HG03095 (cell line): ENCODE results near the gene SRF.
"Not testable (repeated sequence)": the region's sequence is repeated elsewhere in the genome, so short reads cannot be mapped to it uniquely, and the experiment has no call there.

ENCODE experiments used
- ATAC-seq: cut with Tn5 transposase; IDR thresholded peaks from one replicate; pipeline ENCODE4 v1.9.1; 2021; ENCODE audit warnings: moderate library complexity; ENCODE audit not compliant: unreplicated experiment

SRF gene

GRCh38 chr6:43170931-43171706, at the start of gene SRF:
Gene SRF (plus strand): TSS chr6:43171269. CDS start chr6:43171657, 388 bp downstream.
- ATAC-seq = peak; percentile 49

- no peak for ATAC-seq
Observed at GRCh38 chr6:43122146-43122545, 48.9 kb upstream of the SRF start.

DNA sequence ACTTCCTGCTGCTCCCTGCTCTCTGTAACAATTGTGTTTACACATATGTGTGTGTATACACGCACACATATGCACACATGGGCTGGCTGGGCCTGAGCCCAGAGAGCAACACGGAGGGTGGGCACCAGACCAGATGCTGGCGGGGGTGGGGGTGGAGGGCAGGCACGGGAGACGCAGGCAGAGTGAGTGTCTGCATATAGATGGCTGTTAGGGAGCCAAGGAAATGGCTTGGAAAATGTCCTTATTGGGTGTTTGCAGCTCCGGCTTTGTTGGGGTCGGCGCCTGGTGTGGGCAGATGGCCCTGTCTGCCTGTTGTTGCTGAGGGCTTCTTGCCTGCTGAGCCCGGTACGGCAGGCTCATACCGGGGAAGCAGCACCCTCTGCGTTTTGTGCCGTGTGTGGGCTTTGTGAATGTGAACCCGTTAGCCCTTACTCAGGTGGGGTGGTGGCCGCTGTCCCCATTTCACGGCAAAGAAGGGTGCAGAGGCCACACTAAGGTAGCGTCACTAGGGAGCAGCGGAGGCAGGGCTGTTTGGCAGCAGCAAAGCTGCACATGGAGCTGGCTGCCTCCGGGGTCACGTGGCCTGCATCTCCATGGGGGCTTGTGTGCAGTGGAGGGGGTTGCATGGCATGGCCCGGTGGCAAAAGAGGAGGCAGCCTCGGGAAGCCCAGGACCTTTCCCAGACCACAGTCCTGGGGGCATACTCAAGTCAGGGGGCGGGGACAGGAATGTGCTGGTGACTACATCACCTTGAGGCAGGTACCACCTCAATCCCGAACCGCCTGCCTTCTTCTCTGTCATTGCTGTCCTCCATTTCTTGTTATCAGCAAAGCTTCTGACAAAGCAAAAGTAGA, 47.4 kb upstream of the SRF start:
- ATAC-seq = no peak

DNA sequence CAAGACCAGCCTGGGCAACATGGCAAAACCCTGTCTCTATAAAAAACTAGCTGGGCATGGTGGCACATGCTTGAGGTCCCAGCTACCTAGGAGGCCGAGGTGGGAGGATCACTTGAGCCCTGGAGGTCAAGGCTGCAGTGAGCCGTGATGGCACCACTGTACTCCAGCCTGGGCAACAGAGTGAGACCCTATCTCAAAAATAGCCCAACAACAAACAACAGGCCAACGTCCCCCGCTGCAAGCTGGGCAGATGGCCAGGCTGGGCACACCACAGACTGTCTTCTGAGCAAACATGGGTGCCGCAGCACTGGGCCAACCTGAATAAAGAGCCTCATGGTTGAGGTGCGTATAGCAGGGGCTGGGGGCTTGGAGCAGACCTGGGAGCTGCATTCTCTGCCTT, 46.6 kb upstream of the SRF start:
- ATAC-seq = no peak

GRCh38 chr6:43125119-43125518, 46.0 kb upstream of the SRF start:
- ATAC-seq = no peak

GRCh38 chr6:43125555-43125954, 45.5 kb upstream of the SRF start:
- no peak for ATAC-seq

GRCh38 chr6:43127180-43127579, 43.9 kb upstream of the SRF start:
- no peak for ATAC-seq

DNA sequence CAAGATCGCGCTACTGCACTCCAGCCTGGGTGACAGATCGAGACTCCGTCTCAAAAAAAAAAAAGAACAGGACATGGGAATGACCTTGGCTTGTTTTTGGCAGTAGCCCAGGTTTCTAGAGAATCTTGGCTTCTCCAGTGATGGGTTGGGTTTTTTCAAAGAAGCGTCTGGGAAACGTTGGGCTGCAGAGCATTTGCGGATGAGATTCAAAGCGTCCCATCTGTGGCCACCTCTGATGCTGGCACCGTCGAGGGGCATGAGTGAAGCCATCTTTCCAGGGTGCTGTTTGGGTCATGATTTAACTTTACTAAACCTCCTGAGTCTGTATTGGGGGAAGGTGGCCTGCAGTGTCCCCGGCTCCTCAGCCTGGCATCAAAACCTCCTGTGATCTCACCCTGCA, 43.2 kb upstream of the SRF start:
- no peak for ATAC-seq

GRCh38 chr6:43128926-43129325, 42.1 kb upstream of the SRF start:
- no peak for ATAC-seq

GRCh38 chr6:43129434-43130194, 41.5 kb upstream of the SRF start:
- no peak for ATAC-seq

GRCh38 chr6:43130429-43130828, 40.6 kb upstream of the SRF start:
- no peak for ATAC-seq

- ATAC-seq = not testable (repeated sequence)
Observed at GRCh38 chr6:43131379-43131778, 39.7 kb upstream of the SRF start.

- no peak for ATAC-seq
Observed at GRCh38 chr6:43138267-43138666, 32.8 kb upstream of the SRF start.

- not testable (repeated sequence) for ATAC-seq
Observed at GRCh38 chr6:43139973-43140372, 31.1 kb upstream of the SRF start.

- no peak for ATAC-seq
Observed at GRCh38 chr6:43141644-43142043, 29.4 kb upstream of the SRF start.

GRCh38 chr6:43142101-43142500, 29.0 kb upstream of the SRF start:
- no peak for ATAC-seq

DNA sequence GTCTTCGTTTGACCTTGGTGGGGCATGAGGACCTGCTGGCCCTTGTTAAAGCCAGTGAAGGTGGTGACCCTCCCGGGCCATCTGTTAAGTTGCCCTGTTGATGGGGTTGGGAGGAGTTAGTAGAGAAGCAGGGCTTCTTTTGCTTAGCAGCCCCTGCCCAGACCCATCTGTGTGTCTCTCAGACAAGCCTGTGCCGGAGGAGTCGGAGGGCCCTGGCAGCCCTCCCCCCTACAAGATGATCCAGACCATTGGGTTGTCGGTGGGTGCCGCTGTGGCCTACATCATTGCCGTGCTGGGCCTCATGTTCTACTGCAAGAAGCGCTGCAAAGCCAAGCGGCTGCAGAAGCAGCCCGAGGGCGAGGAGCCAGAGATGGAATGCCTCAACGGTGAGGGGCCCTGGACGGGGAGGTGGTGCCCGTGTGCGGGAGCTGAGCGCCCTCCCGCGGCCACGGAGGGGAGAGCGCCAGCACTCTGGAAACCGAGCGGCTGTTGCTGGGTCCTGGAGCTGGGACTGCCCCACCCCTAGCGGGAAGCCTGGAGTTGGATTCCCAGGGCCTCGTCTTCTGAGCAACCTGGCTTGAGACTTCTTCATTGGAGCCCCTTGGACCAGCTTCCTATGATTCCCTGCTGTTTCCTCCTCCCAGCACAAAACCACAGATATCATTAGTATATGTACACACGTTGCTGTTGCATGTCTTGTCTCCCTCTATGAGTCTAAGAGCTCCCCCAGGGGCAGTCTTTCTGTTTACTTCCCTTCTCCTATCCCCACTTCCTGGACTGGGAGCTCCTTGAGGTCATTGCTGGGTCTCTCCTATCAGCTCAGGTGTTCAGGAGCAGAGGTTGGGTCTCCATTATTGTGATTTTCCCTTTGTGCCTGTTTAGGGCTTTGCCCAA, 27.6 kb upstream of the SRF start:
- ATAC-seq = peak; percentile 71

DNA sequence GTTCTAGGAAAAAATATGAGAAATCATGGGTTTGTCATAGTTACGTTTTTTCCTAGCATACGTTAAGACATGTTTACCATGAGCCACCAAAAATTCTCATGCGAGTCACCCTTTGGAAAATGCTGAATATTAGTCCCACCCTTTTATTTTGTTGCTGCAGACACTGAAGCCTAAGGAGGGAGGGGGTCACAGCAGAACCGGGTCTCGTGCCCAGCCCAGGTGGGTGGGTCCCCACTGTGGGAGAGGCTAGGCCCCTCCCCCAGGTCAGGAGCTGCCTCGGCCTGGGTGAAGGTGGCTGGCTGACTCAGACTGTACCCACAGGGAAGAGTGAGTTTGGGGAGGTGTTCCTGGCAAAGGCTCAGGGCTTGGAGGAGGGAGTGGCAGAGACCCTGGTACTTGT, 26.2 kb upstream of the SRF start:
- no peak for ATAC-seq

- ATAC-seq = no peak
Observed at GRCh38 chr6:43146261-43146660, 24.8 kb upstream of the SRF start.
